Chondrocyte (in vitro differentiated cells): ENCODE data around the gene ACSS2. TPM values are rescaled to one million over a fixed set of nuclear protein-coding genes. Genes with fewer than 3 reads are reported as not detected.

Experiments used
- DNase-seq: peaks from one replicate; pipeline ENCODE4 v3.0.0; 2021; ENCODE audit warnings: mixed read lengths, low spot score
- H3K27ac Mint-ChIP-seq: one replicate; pipeline ENCODE4 v1.8.0; 2021; ENCODE audit warnings: mild to moderate bottlenecking, moderate library complexity, mixed read lengths; ENCODE audit not compliant: unreplicated experiment
- H3K27me3 Mint-ChIP-seq: 2 replicates; pipeline ENCODE4 v1.8.0; 2021; ENCODE audit warnings: low read depth, mixed read lengths
- H3K36me3 Mint-ChIP-seq: 2 replicates; pipeline ENCODE4 v1.8.0; 2021; ENCODE audit warnings: low read depth, mixed read lengths
- H3K4me1 Mint-ChIP-seq: 2 replicates; pipeline ENCODE4 v1.8.0; 2021; ENCODE audit warnings: low read depth, mild to moderate bottlenecking, mixed read lengths
- H3K4me3 Mint-ChIP-seq: one replicate; pipeline ENCODE4 v1.8.0; 2021; ENCODE audit warnings: mild to moderate bottlenecking, moderate library complexity, mixed read lengths; ENCODE audit not compliant: unreplicated experiment
- H3K9me3 Mint-ChIP-seq: 2 replicates; pipeline ENCODE4 v1.8.0; 2021; ENCODE audit warnings: low read depth, mixed read lengths
- total RNA-seq: library from RNA; stranded (reverse); gene quantifications from 3 replicates; pipeline ENCODE4 v1.2.1, GENCODE V29; 2021
- TF ChIP-seq, protein P1 (sequence below): fragments of 200-600 bp; sonication (generic); IDR thresholded peaks from 2 replicates; pipeline ENCODE4 v1.5.0; 2021; ENCODE audit warnings: antibody characterized with exemption, mild to moderate bottlenecking, moderate library complexity

The ACSS2 gene
- total RNA-seq, 1 donor from 2014 or later = 31.8 TPM

- Mint-ChIP-seq H3K9me3 (peaks cover 4% of the 10 kb centered on the region), H3K27ac (no peak overlapping the region), H3K27me3 (no peaks in the 10 kb centered on the region), H3K4me1 (peaks cover 5% of the 10 kb centered on the region), H3K4me3 (no peak overlapping the region), H3K36me3 (peaks cover 23% of the 10 kb centered on the region)
- TF ChIP-seq, protein P1, sequence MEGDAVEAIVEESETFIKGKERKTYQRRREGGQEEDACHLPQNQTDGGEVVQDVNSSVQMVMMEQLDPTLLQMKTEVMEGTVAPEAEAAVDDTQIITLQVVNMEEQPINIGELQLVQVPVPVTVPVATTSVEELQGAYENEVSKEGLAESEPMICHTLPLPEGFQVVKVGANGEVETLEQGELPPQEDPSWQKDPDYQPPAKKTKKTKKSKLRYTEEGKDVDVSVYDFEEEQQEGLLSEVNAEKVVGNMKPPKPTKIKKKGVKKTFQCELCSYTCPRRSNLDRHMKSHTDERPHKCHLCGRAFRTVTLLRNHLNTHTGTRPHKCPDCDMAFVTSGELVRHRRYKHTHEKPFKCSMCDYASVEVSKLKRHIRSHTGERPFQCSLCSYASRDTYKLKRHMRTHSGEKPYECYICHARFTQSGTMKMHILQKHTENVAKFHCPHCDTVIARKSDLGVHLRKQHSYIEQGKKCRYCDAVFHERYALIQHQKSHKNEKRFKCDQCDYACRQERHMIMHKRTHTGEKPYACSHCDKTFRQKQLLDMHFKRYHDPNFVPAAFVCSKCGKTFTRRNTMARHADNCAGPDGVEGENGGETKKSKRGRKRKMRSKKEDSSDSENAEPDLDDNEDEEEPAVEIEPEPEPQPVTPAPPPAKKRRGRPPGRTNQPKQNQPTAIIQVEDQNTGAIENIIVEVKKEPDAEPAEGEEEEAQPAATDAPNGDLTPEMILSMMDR = no peak
- no peak for DNase-seq
Observed at GRCh38 chr20:34888468-34888867, 12.1 kb downstream of the ACSS2 start.

DNA sequence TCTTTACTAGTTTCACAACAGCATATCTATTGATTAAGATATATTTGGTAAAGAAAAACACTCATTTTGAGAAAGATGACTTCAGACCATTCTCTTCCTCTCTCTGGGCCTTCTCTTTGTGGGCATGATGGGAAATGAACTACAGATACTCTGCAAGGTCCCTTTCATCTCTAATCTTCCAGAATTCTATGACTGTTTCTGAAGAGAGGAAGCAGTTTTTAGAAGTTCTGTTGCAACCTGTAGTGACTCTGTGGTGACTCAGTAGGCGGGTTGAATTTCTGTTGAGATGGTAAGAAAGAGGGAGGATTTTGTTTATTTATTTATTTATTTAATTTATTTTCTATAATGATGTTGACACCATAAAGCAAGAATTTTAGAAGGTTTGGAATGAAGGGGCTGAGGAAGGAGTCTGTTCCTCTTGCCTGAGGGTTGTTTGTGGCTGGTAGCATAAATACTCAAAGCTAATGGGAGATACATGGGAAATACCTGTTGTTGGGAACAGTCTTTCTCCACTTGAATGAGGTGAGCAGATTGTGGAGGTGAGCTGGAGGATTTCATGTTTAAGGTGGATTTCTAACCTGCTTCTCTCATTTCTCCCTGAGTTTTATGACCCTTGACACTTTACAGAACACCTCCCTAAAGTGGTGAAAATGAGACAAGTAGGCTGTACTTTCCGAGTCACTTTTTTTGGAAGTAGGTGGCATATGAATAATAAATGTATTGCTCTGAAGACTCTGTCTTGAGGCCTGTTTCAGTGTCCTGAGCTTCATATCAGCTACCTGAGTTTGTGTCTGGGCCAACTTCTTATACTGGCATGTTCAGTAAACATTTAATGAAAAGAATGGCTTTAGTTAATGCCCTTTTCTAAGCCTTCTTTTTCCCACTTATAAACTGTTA lies 15.0 kb downstream of the ACSS2 start:
- Mint-ChIP-seq H3K36me3 (peaks cover 16% of the 10 kb centered on the region), H3K27me3 (no peaks in the 10 kb centered on the region), H3K4me3 (no peak overlapping the region), H3K27ac (no peak overlapping the region), H3K4me1 (peaks cover 13% of the 10 kb centered on the region), H3K9me3 (peaks cover 4% of the 10 kb centered on the region)
- TF ChIP-seq, protein P1 = no peak
- no peak for DNase-seq

GRCh38 chr20:34892671-34893070 lies 16.3 kb downstream of the ACSS2 start:
- H3K27ac Mint-ChIP-seq = no peak overlapping the region

GRCh38 chr20:34894723-34895122 lies 18.3 kb downstream of the ACSS2 start:
- peaks cover 12% of the 10 kb centered on the region for H3K4me1 Mint-ChIP-seq

More at GRCh38 chr20:34892671-34893070, 16.3 kb downstream of the ACSS2 start:
- Mint-ChIP-seq H3K27me3 (no peaks in the 10 kb centered on the region), H3K4me3 (no peak overlapping the region), H3K4me1 (peaks cover 15% of the 10 kb centered on the region), H3K9me3 (peaks cover 4% of the 10 kb centered on the region), H3K36me3 (peaks cover 16% of the 10 kb centered on the region)
- no peak for DNase-seq
- TF ChIP-seq, protein P1 = no peak

DNA sequence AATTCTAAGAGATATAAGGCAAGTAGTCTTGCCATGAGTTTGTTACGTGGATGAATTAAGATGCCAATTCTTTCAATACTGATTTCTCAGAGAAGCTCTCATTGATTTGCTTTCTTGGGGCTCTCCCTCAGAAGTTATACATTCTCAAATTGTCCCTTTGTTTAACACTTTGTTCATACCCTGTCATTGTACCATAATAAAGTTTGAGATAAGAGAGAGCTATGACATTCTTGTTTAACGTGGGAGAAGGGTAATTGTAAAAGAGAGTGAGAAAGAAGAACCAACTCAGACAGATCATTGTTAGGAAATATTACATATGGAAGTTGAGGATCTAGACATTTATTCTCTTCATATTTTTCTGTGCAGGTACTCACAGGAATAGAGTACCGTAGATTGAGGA lies 19.1 kb downstream of the ACSS2 start:
- Mint-ChIP-seq H3K4me1 (peaks cover 16% of the 10 kb centered on the region), H3K27ac (no peak overlapping the region), H3K4me3 (no peak overlapping the region), H3K36me3 (peaks cover 5% of the 10 kb centered on the region), H3K27me3 (no peaks in the 10 kb centered on the region), H3K9me3 (no peaks in the 10 kb centered on the region)
- no peak for DNase-seq
- TF ChIP-seq, protein P1 = no peak

More at GRCh38 chr20:34894723-34895122, 18.3 kb downstream of the ACSS2 start:
- Mint-ChIP-seq H3K27me3 (no peaks in the 10 kb centered on the region), H3K27ac (no peak overlapping the region), H3K36me3 (peaks cover 7% of the 10 kb centered on the region), H3K9me3 (no peaks in the 10 kb centered on the region), H3K4me3 (no peak overlapping the region)
- TF ChIP-seq, protein P1 = no peak
- no peak for DNase-seq
